Natural killer cell (primary cell): ENCODE results near the gene RPL10A. TPM values are rescaled to one million over a fixed set of nuclear protein-coding genes. Genes with fewer than 3 reads are reported as not detected.

Experiments
- ATAC-seq, 3 donors: fragments of 150-1000 bp in 2 of 3; fragments of 200-7000 bp in 1 of 3; cut with Tn5 transposase; 1 replicate in 1 of 3; 2 replicates in 2 of 3; pipeline ENCODE4 v1.10.0; 2021; ENCODE audit warnings: mild to moderate bottlenecking in 2 of 3, moderate library complexity in 2 of 3
- DNase-seq, 2 donors: peaks; one replicate each; pipeline versions ENCODE4 v3.0.0 to v3.0.0-alpha.2; 2013 to 2021; ENCODE audit warnings: mixed read lengths in 1 of 2
- H3K27ac ChIP-seq: one replicate; pipeline ENCODE4 v1.5.1; 2013; ENCODE audit warnings: mild to moderate bottlenecking, low read length
- H3K27me3 ChIP-seq: one replicate; pipeline ENCODE4 v1.6.1; 2013; ENCODE audit warnings: low read length; ENCODE audit not compliant: control insufficient read depth, insufficient read depth
- H3K36me3 ChIP-seq: one replicate; pipeline ENCODE4 v1.6.1; 2013; ENCODE audit warnings: low read length; ENCODE audit not compliant: control insufficient read depth, insufficient read depth
- H3K4me1 ChIP-seq: one replicate; pipeline ENCODE4 v1.6.1; 2013; ENCODE audit warnings: low read length; ENCODE audit not compliant: control insufficient read depth, insufficient read depth
- H3K4me3 ChIP-seq: one replicate; pipeline ENCODE4 v1.5.1; 2013; ENCODE audit warnings: low read length
- H3K9me3 ChIP-seq: one replicate; pipeline ENCODE4 v1.6.1; 2013; ENCODE audit warnings: low read length; ENCODE audit not compliant: control insufficient read depth, insufficient read depth
- H3K27ac Mint-ChIP-seq, 2 donors: one replicate each; pipeline ENCODE4 v1.8.0; 2022; ENCODE audit warnings: mild to moderate bottlenecking in 2 of 2, mixed read lengths in 2 of 2, moderate library complexity in 1 of 2
- H3K27me3 Mint-ChIP-seq, 2 donors: one replicate each; pipeline ENCODE4 v1.8.0; 2022; ENCODE audit warnings: low read depth in 2 of 2, mixed read lengths in 2 of 2
- H3K36me3 Mint-ChIP-seq: one replicate; pipeline ENCODE4 v1.8.0; 2022; ENCODE audit warnings: mixed read lengths
- H3K4me1 Mint-ChIP-seq, 2 donors: one replicate each; pipeline ENCODE4 v1.8.0; 2022; ENCODE audit warnings: mixed read lengths in 2 of 2
- H3K4me3 Mint-ChIP-seq: one replicate; pipeline ENCODE4 v1.8.0; 2022; ENCODE audit warnings: mild to moderate bottlenecking, moderate library complexity, mixed read lengths
- H3K9me3 Mint-ChIP-seq, 2 donors: one replicate each; pipeline ENCODE4 v1.8.0; 2022; ENCODE audit warnings: mixed read lengths in 2 of 2
- WGBS: methylation state at CpG from one replicate; pipeline ENCODE4 v1.1.7; 2013; ENCODE audit warnings: missing lambda C conversion rate; ENCODE audit not compliant: insufficient coverage; 5-methylcytosine and 5-hydroxymethylcytosine counted together
- intact Hi-C: fragments of 100-400 bp; cut with micrococcal nuclease; formaldehyde crosslinking; loops from one replicate; pipeline ENCODE4 v1.14.2; 2022
- total RNA-seq, 4 donors: library from RNA; stranded (reverse); fragments of 120-200 nt in 1 of 4; gene quantifications; one replicate each; pipeline versions ENCODE4 v1.2.3 to v1.2.4, GENCODE V29; 2013 to 2022
- TF ChIP-seq, protein P1 (sequence below): fragments of 200-600 bp; IDR thresholded peaks from one replicate; pipeline ENCODE4 v1.8.0; 2022; ENCODE audit warnings: antibody characterized with exemption

Gene RPL10A
- total RNA-seq, 3 donors from 2014 or later (not counting 1 experiment from before 2014, with no cell fraction given), result 723 to 943 (median 942) TPM

DNA sequence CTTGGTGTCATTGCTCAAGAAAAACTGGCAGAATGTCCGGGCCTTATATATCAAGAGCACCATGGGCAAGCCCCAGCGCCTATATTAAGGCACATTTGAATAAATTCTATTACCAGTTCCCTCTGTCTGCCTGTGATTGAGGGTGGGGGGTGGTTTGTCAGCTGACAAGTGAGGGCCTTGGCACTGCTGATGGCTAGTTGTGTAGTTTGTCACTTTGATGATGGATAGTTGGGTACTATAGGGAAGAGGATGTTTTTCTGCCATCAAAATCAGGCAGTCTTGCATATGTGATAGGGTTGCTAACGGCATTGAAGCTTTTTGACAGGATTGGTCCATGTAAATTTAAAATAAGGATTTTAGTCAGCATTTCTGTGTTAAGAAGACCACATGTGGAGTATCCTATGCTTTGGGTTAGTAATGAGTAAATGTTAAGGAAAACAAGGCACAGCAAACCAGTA, 2.5 kb downstream of the RPL10A start:
- Mint-ChIP-seq H3K4me1 (peaks cover 38% of the 10 kb centered on the region in 2 donors), H3K36me3 (no peaks in the 10 kb centered on the region), H3K27ac (peak overlapping the region; percentile 92 to 98), H3K9me3 (no peaks in the 10 kb centered on the region), H3K27me3 (no peaks in the 10 kb centered on the region), H3K4me3 (peak overlapping the region; percentile 63)
- H3K9me3 ChIP-seq, result no peaks in the 10 kb centered on the region
- 74% methylated on average over 3 of the region's 3 CpGs for WGBS
- intact Hi-C loops, result no loop called here
- peak in 1 of 2 donors; percentile 34 for DNase-seq
- no peak overlapping the region for H3K27ac ChIP-seq
- H3K4me3 ChIP-seq, result no peak overlapping the region
- TF ChIP-seq, protein P1, sequence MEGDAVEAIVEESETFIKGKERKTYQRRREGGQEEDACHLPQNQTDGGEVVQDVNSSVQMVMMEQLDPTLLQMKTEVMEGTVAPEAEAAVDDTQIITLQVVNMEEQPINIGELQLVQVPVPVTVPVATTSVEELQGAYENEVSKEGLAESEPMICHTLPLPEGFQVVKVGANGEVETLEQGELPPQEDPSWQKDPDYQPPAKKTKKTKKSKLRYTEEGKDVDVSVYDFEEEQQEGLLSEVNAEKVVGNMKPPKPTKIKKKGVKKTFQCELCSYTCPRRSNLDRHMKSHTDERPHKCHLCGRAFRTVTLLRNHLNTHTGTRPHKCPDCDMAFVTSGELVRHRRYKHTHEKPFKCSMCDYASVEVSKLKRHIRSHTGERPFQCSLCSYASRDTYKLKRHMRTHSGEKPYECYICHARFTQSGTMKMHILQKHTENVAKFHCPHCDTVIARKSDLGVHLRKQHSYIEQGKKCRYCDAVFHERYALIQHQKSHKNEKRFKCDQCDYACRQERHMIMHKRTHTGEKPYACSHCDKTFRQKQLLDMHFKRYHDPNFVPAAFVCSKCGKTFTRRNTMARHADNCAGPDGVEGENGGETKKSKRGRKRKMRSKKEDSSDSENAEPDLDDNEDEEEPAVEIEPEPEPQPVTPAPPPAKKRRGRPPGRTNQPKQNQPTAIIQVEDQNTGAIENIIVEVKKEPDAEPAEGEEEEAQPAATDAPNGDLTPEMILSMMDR, result no peak
- no peaks in the 10 kb centered on the region for H3K27me3 ChIP-seq
- peaks cover 31% of the 10 kb centered on the region for H3K4me1 ChIP-seq
- no peak for ATAC-seq
- H3K36me3 ChIP-seq, result peaks cover 40% of the 10 kb centered on the region

DNA sequence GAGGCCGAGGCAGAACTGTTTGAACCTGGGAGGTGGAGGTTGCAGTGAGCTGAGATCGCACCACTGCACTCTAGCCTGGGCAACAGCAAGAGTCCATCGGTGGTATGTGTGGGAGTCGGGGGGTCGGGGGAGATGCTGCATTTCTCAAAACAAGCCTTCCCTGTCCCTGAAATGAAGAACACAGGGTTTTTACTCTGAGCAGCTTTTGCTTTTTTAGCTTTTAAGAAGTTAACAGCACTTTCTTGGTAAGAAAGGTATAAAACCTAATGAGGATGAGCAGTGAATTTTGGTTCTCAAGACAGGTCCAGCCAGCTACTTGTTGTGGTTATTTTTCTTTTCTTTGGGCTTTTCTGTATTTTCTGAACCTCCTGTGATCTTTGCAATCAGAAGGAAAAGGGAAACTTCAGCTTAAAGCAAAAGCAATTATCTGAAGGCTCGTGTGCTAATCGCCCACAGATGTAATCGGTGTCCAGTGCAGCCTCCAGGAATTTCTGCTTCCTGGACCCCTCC, 3.7 kb downstream of the RPL10A start:
- H3K27ac ChIP-seq, result no peak overlapping the region
- Mint-ChIP-seq H3K9me3 (no peaks in the 10 kb centered on the region), H3K4me1 (peaks cover 38% of the 10 kb centered on the region in 2 donors), H3K36me3 (no peaks in the 10 kb centered on the region), H3K4me3 (no peak overlapping the region), H3K27me3 (no peaks in the 10 kb centered on the region), H3K27ac (peak overlapping the region in 1 of 2 donors; percentile 18)
- DNase-seq (no peak), ATAC-seq (no peak)
- H3K9me3 ChIP-seq, result no peaks in the 10 kb centered on the region
- peaks cover 31% of the 10 kb centered on the region for H3K4me1 ChIP-seq
- H3K27me3 ChIP-seq, result no peaks in the 10 kb centered on the region
- no peak overlapping the region for H3K4me3 ChIP-seq
- intact Hi-C loops, result no loop called here
- TF ChIP-seq, protein P1, result no peak
- 74% methylated on average over 8 of the region's 8 CpGs for WGBS
- peaks cover 40% of the 10 kb centered on the region for H3K36me3 ChIP-seq

DNA sequence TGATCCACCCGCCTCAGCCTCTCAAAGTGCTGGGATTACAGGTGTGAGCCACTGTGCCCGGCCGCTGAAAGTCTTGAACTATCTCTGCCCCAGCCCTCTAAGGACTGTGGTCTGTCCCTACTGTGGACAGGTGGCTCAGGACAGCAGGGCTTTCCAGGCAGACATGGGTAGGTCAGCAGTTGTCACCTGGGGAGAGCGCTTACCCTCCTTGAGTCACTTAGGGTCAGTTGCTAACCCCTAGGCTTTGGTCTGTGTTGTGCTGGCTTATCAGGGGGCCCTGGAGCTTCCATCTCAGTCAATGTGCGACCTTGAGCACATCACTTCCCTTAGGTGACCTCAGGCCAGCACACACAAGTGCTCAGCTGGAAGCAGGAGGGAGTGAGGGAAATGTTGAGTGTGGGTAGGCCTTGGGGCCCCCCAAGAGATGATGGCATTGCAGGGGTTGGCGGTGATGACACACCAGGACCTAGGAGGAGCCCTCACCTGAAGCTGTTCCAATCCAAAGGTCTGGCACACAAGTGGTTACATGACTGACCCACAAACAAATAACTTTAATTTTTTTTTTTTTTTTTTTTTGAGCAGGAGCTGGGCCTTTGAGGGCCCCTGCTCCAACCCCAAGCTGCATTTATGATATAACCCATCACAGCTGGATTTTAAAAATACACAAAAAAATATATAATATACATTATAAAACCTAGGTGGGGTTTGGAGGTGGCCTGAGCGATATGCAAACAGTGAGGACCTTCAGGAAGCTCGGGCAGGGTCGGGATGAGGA, 5.1 kb downstream of the RPL10A start:
- Histone ChIP-seq H3K27ac (no peak overlapping the region), H3K27me3 (no peaks in the 10 kb centered on the region), H3K4me1 (peaks cover 23% of the 10 kb centered on the region), H3K4me3 (no peak overlapping the region), H3K9me3 (no peaks in the 10 kb centered on the region), H3K36me3 (peaks cover 40% of the 10 kb centered on the region)
- Mint-ChIP-seq H3K4me1 (peaks cover 27 to 28% of the 10 kb centered on the region in 2 donors), H3K36me3 (no peaks in the 10 kb centered on the region), H3K9me3 (no peaks in the 10 kb centered on the region), H3K27me3 (no peaks in the 10 kb centered on the region), H3K27ac (no peak overlapping the region), H3K4me3 (no peak overlapping the region)
- intact Hi-C loops, result no loop called here
- WGBS, result 90% methylated on average over 6 of the region's 9 CpGs
- TF ChIP-seq, protein P1, result no peak
- DNase-seq, result no peak
- ATAC-seq, result no peak

- Histone ChIP-seq H3K9me3 (no peaks in the 10 kb centered on the region), H3K27ac (no peak overlapping the region), H3K4me1 (peaks cover 23% of the 10 kb centered on the region), H3K36me3 (peaks cover 40% of the 10 kb centered on the region), H3K4me3 (no peak overlapping the region), H3K27me3 (no peaks in the 10 kb centered on the region)
- Mint-ChIP-seq H3K27ac (peak overlapping the region in 1 of 2 donors; percentile 20), H3K4me3 (no peak overlapping the region), H3K36me3 (no peaks in the 10 kb centered on the region), H3K27me3 (no peaks in the 10 kb centered on the region), H3K9me3 (no peaks in the 10 kb centered on the region), H3K4me1 (peaks cover 22 to 23% of the 10 kb centered on the region in 2 donors)
- intact Hi-C loops, result no loop called here
- ATAC-seq (no peak), DNase-seq (no peak)
- TF ChIP-seq, protein P1, result no peak
Observed at GRCh38 chr6:35473850-35474130, 5.6 kb downstream of the RPL10A start.
